RWPE2 (cell line): ENCODE results near the gene UGT3A1.
"Not testable (repeated sequence)": the region's sequence is repeated elsewhere in the genome, so short reads cannot be mapped to it uniquely, and the experiment has no call there.

Experiments used
- ATAC-seq: fragments of 200-7000 bp; cut with Tn5 transposase; 3 replicates; pipeline ENCODE4 v1.9.1; 2021; ENCODE audit warnings: low read depth
- DNase-seq: peaks from one replicate; pipeline ENCODE4 v3.0.0-alpha.2; 2020; ENCODE audit warnings: low spot score
- H3K27ac ChIP-seq: fragments of 450-650 bp; 2 replicates; pipeline ENCODE4 v1.5.1; 2017; ENCODE audit warnings: mild to moderate bottlenecking; ENCODE audit not compliant: poor library complexity, severe bottlenecking
- H3K27me3 ChIP-seq: fragments of 250-450 bp; sonication (Bioruptor Pico); 2 replicates; pipeline ENCODE4 v1.5.1; 2021; ENCODE audit warnings: mild to moderate bottlenecking, moderate library complexity; ENCODE audit not compliant: insufficient read depth, poor library complexity, severe bottlenecking
- H3K36me3 ChIP-seq: fragments of 250-450 bp; sonication (Bioruptor Pico); 2 replicates; pipeline ENCODE4 v1.5.1; 2020; ENCODE audit warnings: low read depth, mild to moderate bottlenecking, moderate library complexity
- H3K4me1 ChIP-seq: fragments of 250-450 bp; sonication (Bioruptor Pico); 2 replicates; pipeline ENCODE4 v1.5.1; 2021; ENCODE audit warnings: mild to moderate bottlenecking, moderate library complexity; ENCODE audit not compliant: insufficient read depth, poor library complexity, severe bottlenecking
- H3K4me3 ChIP-seq: fragments of 250-450 bp; sonication (Bioruptor Pico); 2 replicates; pipeline ENCODE4 v1.5.1; 2021; ENCODE audit warnings: mild to moderate bottlenecking, moderate library complexity; ENCODE audit not compliant: severe bottlenecking
- H3K9me3 ChIP-seq: fragments of 250-450 bp; sonication (Bioruptor Pico); 2 replicates; pipeline ENCODE4 v1.5.1; 2021; ENCODE audit warnings: mild to moderate bottlenecking, moderate library complexity; ENCODE audit not compliant: severe bottlenecking
- CTCF ChIP-seq: fragments of 450-650 bp; IDR thresholded peaks from one replicate; pipeline ENCODE4 v1.5.1; 2017; ENCODE audit warnings: mild to moderate bottlenecking, moderate library complexity; ENCODE audit not compliant: poor library complexity, severe bottlenecking

The UGT3A1 gene

DNA sequence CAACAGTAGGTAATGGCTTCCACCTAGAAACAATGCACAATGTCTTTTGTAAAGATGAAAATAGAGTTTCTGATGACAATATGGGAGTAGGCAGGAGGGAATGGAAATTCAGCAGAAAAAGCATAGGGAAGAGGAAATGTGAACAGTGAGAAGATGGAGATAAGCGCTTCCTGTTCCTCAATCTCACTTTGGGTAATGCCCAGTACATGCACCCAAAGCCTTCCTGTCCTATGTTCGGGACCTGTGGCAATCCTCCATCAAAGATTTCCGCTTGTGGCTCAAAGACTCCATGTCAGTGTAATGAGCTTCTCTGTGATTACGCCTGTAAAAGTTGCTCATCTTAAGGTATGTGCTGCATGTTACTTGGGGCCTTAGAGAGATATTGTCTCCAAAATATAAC, 2.7 kb downstream of the UGT3A1 start:
- Histone ChIP-seq H3K36me3 (no peaks in the 10 kb centered on the region), H3K27me3 (peaks cover 59% of the 10 kb centered on the region), H3K4me1 (peaks cover 3% of the 10 kb centered on the region), H3K9me3 (no peaks in the 10 kb centered on the region), H3K27ac (no peak overlapping the region), H3K4me3 (no peak overlapping the region)
- no peak for TF ChIP-seq CTCF
- ATAC-seq (no peak), DNase-seq (no peak)

DNA sequence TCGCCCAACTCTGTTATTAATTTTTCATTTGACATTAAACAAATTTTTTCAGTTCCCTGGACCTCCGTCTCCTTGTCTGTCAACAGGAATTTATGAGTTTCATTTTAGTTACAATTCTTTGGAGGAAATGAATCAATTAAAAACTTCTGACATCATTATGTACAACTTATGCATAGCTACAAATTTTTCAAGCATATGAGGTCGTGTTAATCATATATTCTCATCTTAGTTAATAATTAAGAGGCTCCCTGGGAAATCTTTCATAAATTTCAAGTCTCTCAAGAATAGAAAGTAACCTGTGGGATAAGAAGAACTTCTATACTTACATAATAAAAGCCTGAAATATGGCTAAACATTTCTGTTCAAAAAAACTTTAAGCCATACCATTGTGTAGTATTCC, 3.4 kb downstream of the UGT3A1 start:
- ATAC-seq: no peak

DNA sequence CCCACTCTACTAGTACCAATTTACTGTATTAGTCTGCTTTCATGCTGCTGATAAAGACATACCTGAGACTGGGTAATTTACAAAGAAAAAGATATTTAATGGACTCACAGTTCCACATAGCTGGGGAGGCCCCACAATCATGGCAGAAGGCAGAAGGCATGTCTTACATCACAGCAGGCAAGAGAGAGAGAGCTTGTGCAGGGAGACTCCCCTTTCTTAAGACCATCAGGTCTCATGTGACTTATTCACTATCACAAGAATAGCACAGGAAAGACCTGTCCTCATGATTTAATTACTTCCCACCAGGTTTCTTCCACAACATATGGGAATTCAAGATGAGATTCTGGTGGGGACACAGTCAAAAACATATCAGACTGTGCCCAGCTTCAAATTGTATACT, 11.5 kb downstream of the UGT3A1 start:
- Histone ChIP-seq H3K4me3 (no peak overlapping the region), H3K36me3 (no peaks in the 10 kb centered on the region), H3K9me3 (peaks cover 6% of the 10 kb centered on the region), H3K27me3 (no peaks in the 10 kb centered on the region), H3K4me1 (no peaks in the 10 kb centered on the region), H3K27ac (no peak overlapping the region)
- DNase-seq (no peak), ATAC-seq (no peak)
- no peak for TF ChIP-seq CTCF

More for the DNA sequence above, 3.4 kb downstream of the UGT3A1 start:
- Histone ChIP-seq H3K36me3 (no peaks in the 10 kb centered on the region), H3K4me1 (peaks cover 3% of the 10 kb centered on the region), H3K27ac (no peak overlapping the region), H3K4me3 (no peak overlapping the region), H3K9me3 (no peaks in the 10 kb centered on the region), H3K27me3 (peaks cover 58% of the 10 kb centered on the region)
- no peak for DNase-seq
- TF ChIP-seq CTCF: no peak

- not testable (repeated sequence) for DNase-seq, H3K9me3 ChIP-seq, H3K4me3 ChIP-seq, ATAC-seq, H3K27me3 ChIP-seq, H3K4me1 ChIP-seq, H3K27ac ChIP-seq, H3K36me3 ChIP-seq
Measured at GRCh38 chr5:35976859-35977258, 14.3 kb downstream of the UGT3A1 start.

DNA sequence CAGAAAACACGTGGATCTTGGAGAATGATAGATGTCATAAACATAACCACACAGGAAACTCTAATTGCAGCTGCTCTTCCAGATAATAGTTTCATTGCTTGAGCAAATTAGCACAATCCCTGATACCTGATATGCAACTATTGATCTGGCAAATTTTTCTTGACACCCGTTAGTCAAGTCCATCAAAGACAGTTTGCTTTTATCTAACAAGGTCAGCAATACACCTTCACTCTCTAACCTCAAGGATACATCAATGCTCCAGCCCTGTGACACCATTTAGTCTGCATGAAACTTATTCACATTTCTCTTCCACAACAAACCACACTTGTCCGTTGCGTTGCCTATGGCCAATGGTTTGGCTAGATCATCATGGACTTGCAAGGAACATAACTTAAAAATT, 16.6 kb downstream of the UGT3A1 start:
- Histone ChIP-seq H3K9me3 (no peaks in the 10 kb centered on the region), H3K4me1 (no peaks in the 10 kb centered on the region), H3K4me3 (no peak overlapping the region), H3K36me3 (no peaks in the 10 kb centered on the region), H3K27me3 (peaks cover 3% of the 10 kb centered on the region), H3K27ac (no peak overlapping the region)
- ATAC-seq: no peak
- no peak for DNase-seq
- TF ChIP-seq CTCF: no peak
